A673 (cell line): Measurements from ENCODE around the gene UBL4B. TPM values are rescaled to one million over a fixed set of nuclear protein-coding genes. Genes with fewer than 3 reads are reported as not detected.

Source experiments
- BruUV-seq: library from RNA; stranded (reverse); fragments of 400-500 nt; replicated peaks from 2 replicates; lab custom pipeline; 2021; lab: Mats Ljungman, UMichigan
- CTCF ChIA-PET: fragments of 300-600 bp; sonication (Branson Sonifier 250); formaldehyde crosslinking; loops from one replicate; lab custom pipeline; 2022; ENCODE audit warnings: antibody characterized with exemption; lab: Charles Lee
- POLR2A ChIA-PET: fragments of 300-600 bp; sonication (Branson Sonifier 250); formaldehyde crosslinking; loops from one replicate; lab custom pipeline; 2022; ENCODE audit warnings: antibody characterized with exemption; ENCODE audit not compliant: low non-redundant PET; lab: Charles Lee
- DNase-seq: peaks from one replicate; pipeline ENCODE4 v3.0.0-alpha.2; 2015; ENCODE audit warnings: low spot score
- H3K27ac ChIP-seq: fragments of 200-600 bp; sonication (generic); 2 replicates; pipeline ENCODE4 v1.5.1; 2016; ENCODE audit warnings: mixed run types, low read depth, mild to moderate bottlenecking, mixed read lengths, antibody characterized with exemption, low read length; ENCODE audit not compliant: poor library complexity, severe bottlenecking
- H3K27me3 ChIP-seq: fragments of 200-600 bp; sonication (generic); replicated peaks from 2 replicates; pipeline ENCODE4 v1.6.1; 2017; ENCODE audit warnings: mixed run types, low read depth, mild to moderate bottlenecking, mixed read lengths, antibody characterized with exemption, low read length; ENCODE audit not compliant: insufficient read depth, poor library complexity
- H3K36me3 ChIP-seq: fragments of 200-600 bp; sonication (generic); 2 replicates; pipeline ENCODE4 v1.6.1; 2016; ENCODE audit warnings: mixed run types, mild to moderate bottlenecking, mixed read lengths, antibody characterized with exemption, low read length; ENCODE audit not compliant: insufficient read depth, poor library complexity, severe bottlenecking
- H3K4me1 ChIP-seq: fragments of 200-600 bp; sonication (generic); 2 replicates; pipeline ENCODE4 v1.6.1; 2017; ENCODE audit warnings: mixed run types, mild to moderate bottlenecking, mixed read lengths, antibody characterized with exemption, low read length; ENCODE audit not compliant: insufficient read depth, poor library complexity, severe bottlenecking
- H3K4me3 ChIP-seq: fragments of 200-600 bp; sonication (generic); 2 replicates; pipeline ENCODE4 v1.5.1; 2016; ENCODE audit warnings: low read depth, mixed run types, mild to moderate bottlenecking, mixed read lengths, low read length; ENCODE audit not compliant: poor library complexity, severe bottlenecking
- H3K9me3 ChIP-seq: fragments of 200-600 bp; sonication (generic); 2 replicates; pipeline ENCODE4 v1.6.1; 2016; ENCODE audit warnings: mixed run types, low read depth, mild to moderate bottlenecking, mixed read lengths, antibody characterized with exemption, low read length; ENCODE audit not compliant: poor library complexity, severe bottlenecking
- EZH2 ChIP-seq: fragments of 200-600 bp; sonication (generic); IDR thresholded peaks from 2 replicates; pipeline ENCODE4 v1.6.1; 2017; ENCODE audit warnings: borderline replicate concordance, low read depth, mild to moderate bottlenecking, mixed read lengths, antibody characterized with exemption, low read length; ENCODE audit not compliant: poor library complexity, severe bottlenecking
- intact Hi-C: fragments of 100-400 bp; cut with micrococcal nuclease; formaldehyde crosslinking; loops from one replicate; pipeline ENCODE4 v1.10.0; 2022; ENCODE audit not compliant: unreplicated experiment
- total RNA-seq: library from RNA; stranded (reverse); gene quantifications from 2 replicates; pipeline ENCODE4 v1.2.3, GENCODE V29; 2021
- TF ChIP-seq, protein P1 (sequence below): fragments of 300-800, 200-600 bp; sonication (generic); conservative IDR thresholded peaks from 2 replicates; pipeline ENCODE4 v1.5.1; 2017; ENCODE audit warnings: low read depth, mild to moderate bottlenecking, antibody characterized with exemption, low read length, moderate library complexity, mixed read lengths

UBL4B gene
- total RNA-seq, 1 experiment from 2014 or later: not detected

DNA sequence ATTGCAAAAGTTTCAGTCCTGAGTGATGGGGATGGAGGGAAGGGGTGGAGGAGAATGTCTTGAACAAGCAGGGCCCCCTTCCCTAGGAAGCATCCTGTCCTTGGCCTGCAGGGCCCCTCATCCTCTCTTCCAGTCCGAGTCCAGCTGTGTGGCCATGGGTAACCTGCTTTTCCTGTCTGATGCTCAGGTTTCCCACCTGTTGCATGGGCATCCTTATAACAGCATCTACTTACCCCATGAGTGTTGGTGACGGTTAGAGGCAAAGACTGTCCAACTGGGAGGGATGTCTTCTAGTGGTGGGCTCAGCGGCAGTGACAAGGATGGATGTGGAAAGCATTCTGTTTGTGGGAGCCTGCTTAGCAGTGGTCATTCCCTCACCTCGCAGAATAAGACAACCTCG is 1.9 kb downstream of the UBL4B start:
- no peak for DNase-seq
- H3K27ac ChIP-seq: no peak overlapping the region
- intact Hi-C loops: loop anchor here (10.0 kb wide), 1 partner anchor 339 kb away; no protein-coding TSS in a partner anchor
- H3K27me3 ChIP-seq: peaks cover 81% of the 10 kb centered on the region
- H3K36me3 ChIP-seq: no peaks in the 10 kb centered on the region
- BruUV-seq: no TSS peak
- ChIA-PET CTCF (interaction anchor here (1.7 kb wide), 1 partner anchor 26 kb away, joined by 4 read pairs; no protein-coding TSS in a partner anchor), POLR2A (no interaction called here)
- TF ChIP-seq, protein P1, sequence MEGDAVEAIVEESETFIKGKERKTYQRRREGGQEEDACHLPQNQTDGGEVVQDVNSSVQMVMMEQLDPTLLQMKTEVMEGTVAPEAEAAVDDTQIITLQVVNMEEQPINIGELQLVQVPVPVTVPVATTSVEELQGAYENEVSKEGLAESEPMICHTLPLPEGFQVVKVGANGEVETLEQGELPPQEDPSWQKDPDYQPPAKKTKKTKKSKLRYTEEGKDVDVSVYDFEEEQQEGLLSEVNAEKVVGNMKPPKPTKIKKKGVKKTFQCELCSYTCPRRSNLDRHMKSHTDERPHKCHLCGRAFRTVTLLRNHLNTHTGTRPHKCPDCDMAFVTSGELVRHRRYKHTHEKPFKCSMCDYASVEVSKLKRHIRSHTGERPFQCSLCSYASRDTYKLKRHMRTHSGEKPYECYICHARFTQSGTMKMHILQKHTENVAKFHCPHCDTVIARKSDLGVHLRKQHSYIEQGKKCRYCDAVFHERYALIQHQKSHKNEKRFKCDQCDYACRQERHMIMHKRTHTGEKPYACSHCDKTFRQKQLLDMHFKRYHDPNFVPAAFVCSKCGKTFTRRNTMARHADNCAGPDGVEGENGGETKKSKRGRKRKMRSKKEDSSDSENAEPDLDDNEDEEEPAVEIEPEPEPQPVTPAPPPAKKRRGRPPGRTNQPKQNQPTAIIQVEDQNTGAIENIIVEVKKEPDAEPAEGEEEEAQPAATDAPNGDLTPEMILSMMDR: no peak
- TF ChIP-seq EZH2: no peak
- H3K9me3 ChIP-seq: no peaks in the 10 kb centered on the region
- H3K4me1 ChIP-seq: no peaks in the 10 kb centered on the region
- no peak overlapping the region for H3K4me3 ChIP-seq

DNA sequence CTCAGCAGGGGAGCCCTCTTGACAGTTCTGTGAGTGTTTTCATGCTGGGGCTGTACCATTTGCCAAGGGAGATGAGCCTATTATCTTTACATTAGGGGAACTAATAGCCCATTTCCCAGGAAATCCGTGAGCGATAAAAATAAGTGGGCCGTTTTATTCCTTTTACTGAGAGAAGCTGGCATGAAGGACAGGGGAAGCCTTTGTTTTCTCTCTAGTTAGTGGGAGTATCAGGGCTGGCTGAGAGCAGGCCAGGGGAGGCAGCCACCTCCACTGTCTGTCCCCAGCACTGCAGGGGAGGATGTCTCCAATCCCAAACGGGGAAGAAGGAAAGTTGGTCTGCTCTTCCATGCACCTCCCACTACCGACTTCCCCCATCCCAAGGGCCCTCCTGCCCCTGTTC is 2.5 kb downstream of the UBL4B start:
- Histone ChIP-seq H3K4me3 (no peak overlapping the region), H3K27me3 (peaks cover 75% of the 10 kb centered on the region), H3K9me3 (no peaks in the 10 kb centered on the region), H3K27ac (no peak overlapping the region), H3K4me1 (no peaks in the 10 kb centered on the region), H3K36me3 (no peaks in the 10 kb centered on the region)
- DNase-seq: peak; percentile 92
- no peak for TF ChIP-seq EZH2
- TF ChIP-seq, protein P1: no peak
- intact Hi-C loops: loop anchor here (10.0 kb wide), 1 partner anchor 340 kb away; no protein-coding TSS in a partner anchor
- ChIA-PET CTCF (interaction anchor here (1.7 kb wide), 1 partner anchor 27 kb away, joined by 4 read pairs; no protein-coding TSS in a partner anchor), POLR2A (interaction anchor here (0.6 kb wide), 1 partner anchor 277 kb away, joined by 3 read pairs; no protein-coding TSS in a partner anchor)
- BruUV-seq: no TSS peak

DNA sequence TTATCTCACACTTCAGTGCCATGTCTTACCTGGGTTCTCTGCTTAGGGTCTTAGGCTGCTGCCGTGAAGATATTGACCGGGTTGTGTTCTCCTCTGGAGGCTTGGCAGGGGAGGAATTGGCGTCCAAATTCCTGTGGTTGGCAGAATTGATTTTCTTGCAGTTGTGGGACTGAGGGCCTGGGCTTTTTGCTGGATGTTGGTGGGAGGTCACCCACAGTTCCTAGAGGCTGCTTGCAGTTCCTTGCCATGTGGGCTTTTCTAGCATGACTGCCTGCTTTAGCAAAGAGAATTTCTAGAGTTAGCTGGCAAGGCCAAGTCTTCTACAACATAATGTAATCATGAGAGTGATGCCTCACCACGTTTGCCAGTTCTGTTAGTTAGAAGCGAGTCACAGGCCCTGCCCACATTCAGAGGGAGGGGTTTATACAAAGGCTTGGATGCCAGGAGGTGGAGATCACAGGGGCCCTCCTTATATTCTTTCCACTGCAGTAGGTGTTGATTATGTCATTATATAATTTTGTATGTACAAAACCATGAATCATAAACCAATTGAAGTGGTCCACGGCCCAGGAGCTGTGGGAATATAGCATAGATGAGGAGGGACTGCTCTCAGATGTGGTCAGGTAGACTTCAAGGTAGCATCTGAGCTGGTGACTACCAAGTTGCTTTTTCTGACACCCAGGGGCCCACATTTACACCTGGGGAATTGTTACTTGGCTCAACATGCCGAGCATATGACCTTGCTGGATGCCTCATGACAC is 6.6 kb downstream of the UBL4B start:
- POLR2A ChIA-PET: no interaction called here
- BruUV-seq: no TSS peak
- no peak for DNase-seq

More for the DNA sequence above, 6.6 kb downstream of the UBL4B start:
- intact Hi-C loops: loop anchor here (10.0 kb wide), 1 partner anchor 344 kb away; no protein-coding TSS in a partner anchor
- TF ChIP-seq, protein P1: no peak
- TF ChIP-seq EZH2: no peak
- H3K36me3 ChIP-seq: no peaks in the 10 kb centered on the region
- H3K27ac ChIP-seq: no peak overlapping the region
- H3K4me3 ChIP-seq: no peak overlapping the region
- CTCF ChIA-PET: no interaction called here
- no peaks in the 10 kb centered on the region for H3K4me1 ChIP-seq
- H3K9me3 ChIP-seq: no peaks in the 10 kb centered on the region
- peaks cover 39% of the 10 kb centered on the region for H3K27me3 ChIP-seq
